ENCODE measurements around the gene NKIRAS1.
"Not testable (repeated sequence)": the region's sequence is repeated elsewhere in the genome, so short reads cannot be mapped to it uniquely, and the experiment has no call there.

NKIRAS1 gene

GRCh38 chr3:23859839-23860382 lies 56.9 kb downstream of the NKIRAS1 start:
- no peak for DNase-seq (ENCODE audit: low read depth)
- TF ChIP-seq CTCF (IDR thresholded peaks at IDR 0.05; ENCODE audit: low read depth, low read length, missing control alignments) = no peak
- no peak overlapping the region for H3K4me3 ChIP-seq (ENCODE audit: low read depth, low read length)
- in situ Hi-C loops (cut with HindIII; ENCODE audit: low sequenced_read_pairs) = no loop called here

GRCh38 chr3:23859012-23859743 lies 57.6 kb downstream of the NKIRAS1 start:
- in situ Hi-C loops (cut with HindIII; ENCODE audit: low sequenced_read_pairs) = no loop called here
- no peak for TF ChIP-seq CTCF (IDR thresholded peaks at IDR 0.05; ENCODE audit: low read depth, low read length, missing control alignments)
- no peak overlapping the region for H3K4me3 ChIP-seq (ENCODE audit: low read depth, low read length)
- no peak for DNase-seq (ENCODE audit: low read depth)

GRCh38 chr3:23856286-23856685 lies 60.5 kb downstream of the NKIRAS1 start:
- TF ChIP-seq CTCF (IDR thresholded peaks at IDR 0.05; ENCODE audit: low read depth, low read length, missing control alignments) = no peak
- DNase-seq (ENCODE audit: low read depth) = peak; percentile 33
- in situ Hi-C loops (cut with HindIII; ENCODE audit: low sequenced_read_pairs) = no loop called here
- H3K4me3 ChIP-seq (ENCODE audit: low read depth, low read length) = no peak overlapping the region

- in situ Hi-C loops (cut with HindIII; ENCODE audit: low sequenced_read_pairs); H3K4me3 ChIP-seq (ENCODE audit: low read depth, low read length); DNase-seq (ENCODE audit: low read depth): not testable (repeated sequence)
Observed at GRCh38 chr3:23849462-23849861, 67.3 kb downstream of the NKIRAS1 start.

GRCh38 chr3:23845326-23846216 lies 71.2 kb downstream of the NKIRAS1 start:
- TF ChIP-seq CTCF (IDR thresholded peaks at IDR 0.05; ENCODE audit: low read depth, low read length, missing control alignments) = no peak
- no peak for DNase-seq (ENCODE audit: low read depth)
- in situ Hi-C loops (cut with HindIII; ENCODE audit: low sequenced_read_pairs) = no loop called here
- no peak overlapping the region for H3K4me3 ChIP-seq (ENCODE audit: low read depth, low read length)

GRCh38 chr3:23843869-23844268 lies 72.9 kb downstream of the NKIRAS1 start:
- no peak overlapping the region for H3K4me3 ChIP-seq (ENCODE audit: low read depth, low read length)
- no peak for TF ChIP-seq CTCF (IDR thresholded peaks at IDR 0.05; ENCODE audit: low read depth, low read length, missing control alignments)
- no peak for DNase-seq (ENCODE audit: low read depth)
- in situ Hi-C loops (cut with HindIII; ENCODE audit: low sequenced_read_pairs) = no loop called here

All from astrocyte of the cerebellum (primary cell).